Measurements from ENCODE around the gene BLCAP. TPM values are rescaled to one million over a fixed set of nuclear protein-coding genes. Genes with fewer than 3 reads are reported as not detected.

Gene BLCAP
- total RNA-seq (2022; extraction: Qiagen RNA extraction; ENCODE audit: low read depth): 41.4 to 53.5 TPM (median 49.9 TPM) in 5 replicates

DNA sequence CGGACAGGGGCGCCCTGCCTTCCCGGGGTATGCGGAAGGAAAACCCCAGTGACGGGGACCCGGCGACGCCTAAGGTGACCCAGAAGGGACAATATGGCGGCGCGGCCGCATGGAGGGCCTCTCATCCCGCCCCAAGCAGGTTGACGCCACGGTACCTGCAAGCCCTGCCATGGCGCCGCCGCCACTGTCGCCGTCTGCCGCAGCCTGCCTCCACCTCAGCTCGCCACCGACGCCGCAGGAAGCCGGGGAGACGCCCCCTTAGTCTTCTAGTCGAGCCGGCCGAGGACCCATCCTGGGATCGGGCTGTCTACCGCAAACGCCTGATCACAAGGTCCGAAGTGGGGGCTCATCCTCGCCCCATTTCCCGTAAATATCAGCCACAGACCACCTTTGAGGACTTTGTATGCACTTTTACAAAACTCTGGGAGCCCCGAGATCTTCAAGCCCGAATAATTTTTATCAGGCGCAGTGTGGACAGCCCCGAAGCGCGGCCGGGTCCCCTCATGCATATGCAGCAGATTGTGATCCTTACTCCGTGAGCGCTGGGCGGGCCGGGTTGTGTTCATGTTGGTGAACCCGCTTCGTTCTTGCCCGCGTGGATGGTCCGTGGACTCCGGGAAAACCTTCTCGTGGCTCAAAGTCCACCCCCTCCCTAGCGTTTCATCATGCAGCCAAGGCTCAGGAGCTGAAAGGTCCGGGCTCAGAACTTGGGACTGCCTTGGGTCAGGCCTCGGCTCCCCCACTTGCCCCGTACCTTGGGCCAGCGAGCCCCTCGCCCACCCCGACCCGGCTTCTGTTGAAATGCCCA, at the start of gene BLCAP:
TSS of gene BLCAP (minus strand) at position 239 of the 808 bp plus-strand sequence. CDS start 8,702 bp downstream, outside the sequence.

GRCh38 chr20:37521061-37521771, 6.5 kb downstream of the BLCAP start, which contains the start of gene NNAT:
Gene NNAT (plus strand): TSS chr20:37521250. CDS start chr20:37521332, 82 bp downstream.

Other genes with a start within 250 kb of the BLCAP start
- gene MANBAL, start 238.2 kb downstream of the BLCAP start, total RNA-seq (2022; extraction: Qiagen RNA extraction; ENCODE audit: low read depth): 83.0 to 103 TPM (median 101 TPM) in 5 replicates
- gene SRC, start 181.7 kb downstream of the BLCAP start, total RNA-seq (2022; extraction: Qiagen RNA extraction; ENCODE audit: low read depth): 135 to 183 TPM (median 168 TPM) in 5 replicates
- not detected in 5 replicates for gene NNAT, start 6.6 kb downstream of the BLCAP start, total RNA-seq (2022; extraction: Qiagen RNA extraction; ENCODE audit: low read depth)
- gene CTNNBL1, start 166.2 kb upstream of the BLCAP start, total RNA-seq (2022; extraction: Qiagen RNA extraction; ENCODE audit: low read depth): 58.0 to 85.3 TPM (median 64.1 TPM) in 5 replicates